ENCODE data around the gene CATSPERD. TPM values are rescaled to one million over a fixed set of nuclear protein-coding genes. Genes with fewer than 3 reads are reported as not detected.
A peak's percentile ranks its signal among the peaks of the same experiment; 100 is the strongest.

The CATSPERD gene
- total RNA-seq, 2 experiments from 2014 or later = not detected

DNA sequence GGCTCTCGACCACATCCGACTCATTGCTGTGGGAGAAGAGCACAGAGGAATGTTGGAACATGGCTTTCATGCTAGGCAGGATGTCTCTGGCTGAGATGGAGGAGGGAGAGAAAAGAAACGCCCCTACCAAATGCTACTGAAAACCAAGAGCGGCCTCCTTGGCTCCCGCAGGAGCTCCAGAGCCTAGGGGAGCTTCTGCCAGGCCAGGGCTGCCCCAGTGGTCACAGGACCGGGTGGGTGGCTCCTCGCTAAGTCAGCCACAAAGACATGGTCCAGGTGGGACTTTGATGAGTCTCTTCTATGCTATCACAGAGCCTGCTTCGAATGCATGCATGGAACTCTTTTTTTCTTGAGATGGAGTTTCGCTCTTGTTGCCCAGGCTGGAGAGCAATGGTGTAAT lies 7.2 kb upstream of the CATSPERD start:
- intact Hi-C loops (cut with DNase I, micrococcal nuclease) = no loop called here
- CTCF ChIA-PET = interaction anchor here (1.3 kb wide), 1 partner anchor 23 kb away, joined by 4 read pairs; the partner anchor contains the start of gene RPL36
- DNase-seq = no peak

GRCh38 chr19:5714816-5715215 lies 5.6 kb upstream of the CATSPERD start:
- Histone ChIP-seq H3K27ac (ENCODE audit: low read depth in 1 of 2, low read length in 2 of 2) (no peak overlapping the region), H3K9me3 (ENCODE audit: control insufficient read depth in 1 of 2, insufficient read depth in 1 of 2, low read length in 2 of 2) (no peaks in the 10 kb centered on the region), H3K4me3 (ENCODE audit: low read length) (no peak overlapping the region), H3K36me3 (ENCODE audit: insufficient read depth, low read length) (peaks cover 51% of the 10 kb centered on the region), H3K4me1 (ENCODE audit: insufficient read depth, low read length) (peaks cover 26% of the 10 kb centered on the region), H3K27me3 (ENCODE audit: control insufficient read depth in 1 of 2, insufficient read depth in 2 of 2, low read length in 2 of 2) (no peaks in the 10 kb centered on the region)
- H3K9me3 Mint-ChIP-seq = no peaks in the 10 kb centered on the region
- intact Hi-C loops (cut with DNase I, micrococcal nuclease) = no loop called here
- H3K27me3 Mint-ChIP-seq = no peaks in the 10 kb centered on the region
- no peak overlapping the region for H3K27ac Mint-ChIP-seq
- DNase-seq (no peak), ATAC-seq (ENCODE audit: poor library complexity) (no peak)
- peaks cover 48% of the 10 kb centered on the region for H3K36me3 Mint-ChIP-seq (ENCODE audit: low read depth)
- POLR2A ChIA-PET = interaction anchor here (1.1 kb wide), 1 partner anchor 24 kb away, joined by 3 read pairs; no protein-coding TSS in a partner anchor
- CTCF ChIA-PET = no interaction called here
- H3K4me3 Mint-ChIP-seq = no peak overlapping the region
- peaks cover 18% of the 10 kb centered on the region for H3K4me1 Mint-ChIP-seq (ENCODE audit: low read depth)
- TF ChIP-seq, protein P1, sequence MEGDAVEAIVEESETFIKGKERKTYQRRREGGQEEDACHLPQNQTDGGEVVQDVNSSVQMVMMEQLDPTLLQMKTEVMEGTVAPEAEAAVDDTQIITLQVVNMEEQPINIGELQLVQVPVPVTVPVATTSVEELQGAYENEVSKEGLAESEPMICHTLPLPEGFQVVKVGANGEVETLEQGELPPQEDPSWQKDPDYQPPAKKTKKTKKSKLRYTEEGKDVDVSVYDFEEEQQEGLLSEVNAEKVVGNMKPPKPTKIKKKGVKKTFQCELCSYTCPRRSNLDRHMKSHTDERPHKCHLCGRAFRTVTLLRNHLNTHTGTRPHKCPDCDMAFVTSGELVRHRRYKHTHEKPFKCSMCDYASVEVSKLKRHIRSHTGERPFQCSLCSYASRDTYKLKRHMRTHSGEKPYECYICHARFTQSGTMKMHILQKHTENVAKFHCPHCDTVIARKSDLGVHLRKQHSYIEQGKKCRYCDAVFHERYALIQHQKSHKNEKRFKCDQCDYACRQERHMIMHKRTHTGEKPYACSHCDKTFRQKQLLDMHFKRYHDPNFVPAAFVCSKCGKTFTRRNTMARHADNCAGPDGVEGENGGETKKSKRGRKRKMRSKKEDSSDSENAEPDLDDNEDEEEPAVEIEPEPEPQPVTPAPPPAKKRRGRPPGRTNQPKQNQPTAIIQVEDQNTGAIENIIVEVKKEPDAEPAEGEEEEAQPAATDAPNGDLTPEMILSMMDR (IDR thresholded peaks at IDR 0.05) = no peak

More for the DNA sequence above, 7.2 kb upstream of the CATSPERD start:
- ATAC-seq (ENCODE audit: poor library complexity) = no peak
- Mint-ChIP-seq H3K27me3 (no peaks in the 10 kb centered on the region), H3K36me3 (ENCODE audit: low read depth) (peaks cover 39% of the 10 kb centered on the region), H3K27ac (no peak overlapping the region), H3K9me3 (no peaks in the 10 kb centered on the region), H3K4me1 (ENCODE audit: low read depth) (peaks cover 6% of the 10 kb centered on the region), H3K4me3 (no peak overlapping the region)
- TF ChIP-seq, protein P1 (IDR thresholded peaks at IDR 0.05) = no peak
- POLR2A ChIA-PET = no interaction called here
- peaks cover 55% of the 10 kb centered on the region for H3K36me3 ChIP-seq (ENCODE audit: insufficient read depth, low read length)
- H3K4me3 ChIP-seq (ENCODE audit: low read length) = no peak overlapping the region
- H3K9me3 ChIP-seq (ENCODE audit: control insufficient read depth in 1 of 2, insufficient read depth in 1 of 2, low read length in 2 of 2) = no peaks in the 10 kb centered on the region
- peaks cover 12% of the 10 kb centered on the region for H3K4me1 ChIP-seq (ENCODE audit: insufficient read depth, low read length)
- H3K27me3 ChIP-seq (ENCODE audit: control insufficient read depth in 1 of 2, insufficient read depth in 2 of 2, low read length in 2 of 2) = no peaks in the 10 kb centered on the region
- no peak overlapping the region for H3K27ac ChIP-seq (ENCODE audit: low read depth in 1 of 2, low read length in 2 of 2)

GRCh38 chr19:5717215-5717935 lies 3.1 kb upstream of the CATSPERD start:
- intact Hi-C loops (cut with DNase I, micrococcal nuclease) = no loop called here
- H3K27me3 ChIP-seq (ENCODE audit: control insufficient read depth in 1 of 2, insufficient read depth in 2 of 2, low read length in 2 of 2) = no peaks in the 10 kb centered on the region
- peaks cover 32% of the 10 kb centered on the region for H3K36me3 ChIP-seq (ENCODE audit: insufficient read depth, low read length)
- DNase-seq (no peak), ATAC-seq (ENCODE audit: poor library complexity) (no peak)
- TF ChIP-seq, protein P1 (IDR thresholded peaks at IDR 0.05) = no peak
- POLR2A ChIA-PET = no interaction called here
- Mint-ChIP-seq H3K27ac (peak overlapping the region; percentile 55), H3K4me3 (peak overlapping the region; percentile 45), H3K4me1 (ENCODE audit: low read depth) (peaks cover 26% of the 10 kb centered on the region), H3K36me3 (ENCODE audit: low read depth) (peaks cover 38% of the 10 kb centered on the region), H3K27me3 (no peaks in the 10 kb centered on the region), H3K9me3 (no peaks in the 10 kb centered on the region)
- H3K4me3 ChIP-seq (ENCODE audit: low read length) = no peak overlapping the region
- H3K27ac ChIP-seq (ENCODE audit: low read depth in 1 of 2, low read length in 2 of 2) = no peak overlapping the region
- no peaks in the 10 kb centered on the region for H3K9me3 ChIP-seq (ENCODE audit: control insufficient read depth in 1 of 2, insufficient read depth in 1 of 2, low read length in 2 of 2)
- CTCF ChIA-PET = interaction anchor here (1.7 kb wide), 1 partner anchor 27 kb away, joined by 7 read pairs; the partner anchor contains the start of gene RPL36
- H3K4me1 ChIP-seq (ENCODE audit: insufficient read depth, low read length) = peaks cover 34% of the 10 kb centered on the region

Measured in CD4-positive, alpha-beta T cell (primary cell).